Kidney (tissue), 14 donors: ENCODE measurements around the gene NGFR. TPM values are rescaled to one million over a fixed set of nuclear protein-coding genes. Genes with fewer than 3 reads are reported as not detected.
A peak's percentile ranks its signal among the peaks of the same experiment; 100 is the strongest.

Source experiments
- DNase-seq, 5 donors: peaks; one replicate each; pipeline ENCODE4 v3.0.0-alpha.2; 2013 to 2020
- FAIRE-seq: peaks from 2 replicates; lab custom pipeline; 2012; peaks lifted over from hg19 to GRCh38; lab: Jason Lieb, UNC
- H3K27ac ChIP-seq, 2 donors: one replicate each; pipeline ENCODE4 v1.7.0; 2013; ENCODE audit warnings: low read depth in 2 of 2, low read length in 2 of 2, inconsistent platforms in 1 of 2
- H3K27me3 ChIP-seq: one replicate; pipeline ENCODE4 v1.7.1; 2013; ENCODE audit warnings: low read length, inconsistent platforms; ENCODE audit not compliant: control insufficient read depth, insufficient read depth
- H3K36me3 ChIP-seq, 3 donors: one replicate each; pipeline versions ENCODE4 v1.7.0 to v1.7.1; 2013; ENCODE audit warnings: low read length in 3 of 3, control low read depth in 1 of 3, inconsistent platforms in 1 of 3; ENCODE audit not compliant: insufficient read depth in 3 of 3, control insufficient read depth in 2 of 3
- H3K4me1 ChIP-seq, 3 donors: one replicate each; pipeline versions ENCODE4 v1.7.0 to v1.7.1; 2013; ENCODE audit warnings: low read length in 3 of 3, inconsistent platforms in 1 of 3, low read depth in 1 of 3; ENCODE audit not compliant: control insufficient read depth in 2 of 3, insufficient read depth in 2 of 3
- H3K4me3 ChIP-seq, 3 donors: one replicate each; pipeline versions ENCODE4 v1.7.0 to v1.8.1; 2013; ENCODE audit warnings: low read length in 3 of 3, control low read depth in 1 of 3, inconsistent platforms in 1 of 3
- H3K9ac ChIP-seq, 3 donors: one replicate each; pipeline versions ENCODE4 v1.7.0 to v1.7.1; 2013; ENCODE audit warnings: low read length in 3 of 3, control low read depth in 1 of 3, inconsistent platforms in 1 of 3
- H3K9me3 ChIP-seq, 3 donors: one replicate each; pipeline versions ENCODE4 v1.7.0 to v1.7.1; 2013; ENCODE audit warnings: low read length in 3 of 3, control low read depth in 1 of 3, inconsistent platforms in 1 of 3; ENCODE audit not compliant: control insufficient read depth in 2 of 3, insufficient read depth in 1 of 3
- intact Hi-C: fragments of 100-400 bp; cut with DNase I; formaldehyde crosslinking; loops from one replicate; pipeline ENCODE4 v1.11.1; 2022
- polyA plus RNA-seq: library from polyadenylated mRNA; stranded (reverse); fragments of 350-450 nt; fragmentation: Illumina TruSeq; extraction: RNeasy Lipid Tissue Mini Kit (QIAGEN cat#74804); gene quantifications from one replicate; pipeline ENCODE4 v1.2.3, GENCODE V29; 2014; ENCODE audit warnings: low read depth, low replicate concordance; ENCODE audit not compliant: insufficient read depth
- total RNA-seq: library from RNA; stranded (reverse); fragmentation: NEBNext Ultra II Directional; extraction: Animal tissue kit (Norgen Biotek cat#: 25700); gene quantifications from one replicate; pipeline ENCODE4 v1.2.1, GENCODE V29; 2021
- TF ChIP-seq, protein P1 (sequence below): IDR thresholded peaks from 3 replicates; pipeline ENCODE4 v1.5.1; 2012; ENCODE audit warnings: mild to moderate bottlenecking, moderate library complexity, borderline replicate concordance; ENCODE audit not compliant: insufficient read depth; ENCODE audit errors: extremely low read depth
- donor health status: control.
- donor health status: control.
- donor health status: control.
- donor health status: control.
- donor health status: control.
- donor health status: DM: yes; HTN: yes; CAD: no.
- donor health status: Normal renal cell carcinoma (clear cell type).

Gene NGFR
- total and polyA plus RNA-seq, 2 donors from 2014 or later: 9.4 to 13.2 TPM

DNA sequence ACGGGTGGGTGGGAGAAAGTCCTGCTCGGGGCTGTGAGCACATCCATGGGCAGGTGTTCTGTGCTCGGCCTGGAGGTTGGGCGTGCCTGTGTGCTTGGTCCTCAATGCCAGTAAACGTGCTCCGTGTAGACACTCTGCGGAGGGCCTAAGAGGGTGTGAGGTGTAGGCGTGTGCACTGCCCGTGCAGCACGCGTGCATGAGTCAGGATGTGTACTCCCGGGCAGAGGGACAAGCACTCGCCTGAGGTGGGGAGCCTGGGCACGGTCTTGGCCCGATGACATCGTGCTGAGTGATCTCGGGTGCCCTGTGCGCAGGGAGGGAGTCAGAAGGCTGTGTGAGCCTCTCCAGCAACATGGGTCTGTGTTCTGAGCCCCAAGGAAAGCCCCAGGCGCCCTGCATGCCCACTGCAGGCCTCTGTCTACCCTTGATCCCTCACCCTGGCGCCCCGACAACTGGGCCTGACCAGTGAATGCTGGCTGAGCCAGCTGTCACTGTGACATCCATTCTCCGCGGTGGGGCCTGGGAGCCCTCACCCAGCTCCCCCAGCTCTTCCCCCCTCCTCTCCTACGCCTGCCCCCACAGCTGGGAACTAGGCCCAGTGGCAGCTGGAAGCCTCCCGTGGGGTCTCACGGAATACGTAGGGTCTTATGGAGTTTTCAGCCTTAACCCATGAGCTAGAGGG lies 57.1 kb downstream of the NGFR start:
- FAIRE-seq (no peak), DNase-seq (peak in 3 of 5 donors; percentile 38 to 64 (median 40))
- intact Hi-C loops: loop anchor here (10.0 kb wide), 2 partner anchors 57 to 117 kb away; partner anchors contain the start of gene NGFR
- Histone ChIP-seq H3K4me1 (peaks cover 0 to 6% (median 0%) of the 10 kb centered on the region in 3 donors), H3K9ac (no peak overlapping the region), H3K9me3 (no peaks in the 10 kb centered on the region), H3K27me3 (no peaks in the 10 kb centered on the region), H3K36me3 (no peaks in the 10 kb centered on the region), H3K27ac (no peak overlapping the region), H3K4me3 (no peak overlapping the region)
- TF ChIP-seq, protein P1, sequence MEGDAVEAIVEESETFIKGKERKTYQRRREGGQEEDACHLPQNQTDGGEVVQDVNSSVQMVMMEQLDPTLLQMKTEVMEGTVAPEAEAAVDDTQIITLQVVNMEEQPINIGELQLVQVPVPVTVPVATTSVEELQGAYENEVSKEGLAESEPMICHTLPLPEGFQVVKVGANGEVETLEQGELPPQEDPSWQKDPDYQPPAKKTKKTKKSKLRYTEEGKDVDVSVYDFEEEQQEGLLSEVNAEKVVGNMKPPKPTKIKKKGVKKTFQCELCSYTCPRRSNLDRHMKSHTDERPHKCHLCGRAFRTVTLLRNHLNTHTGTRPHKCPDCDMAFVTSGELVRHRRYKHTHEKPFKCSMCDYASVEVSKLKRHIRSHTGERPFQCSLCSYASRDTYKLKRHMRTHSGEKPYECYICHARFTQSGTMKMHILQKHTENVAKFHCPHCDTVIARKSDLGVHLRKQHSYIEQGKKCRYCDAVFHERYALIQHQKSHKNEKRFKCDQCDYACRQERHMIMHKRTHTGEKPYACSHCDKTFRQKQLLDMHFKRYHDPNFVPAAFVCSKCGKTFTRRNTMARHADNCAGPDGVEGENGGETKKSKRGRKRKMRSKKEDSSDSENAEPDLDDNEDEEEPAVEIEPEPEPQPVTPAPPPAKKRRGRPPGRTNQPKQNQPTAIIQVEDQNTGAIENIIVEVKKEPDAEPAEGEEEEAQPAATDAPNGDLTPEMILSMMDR: no peak

DNA sequence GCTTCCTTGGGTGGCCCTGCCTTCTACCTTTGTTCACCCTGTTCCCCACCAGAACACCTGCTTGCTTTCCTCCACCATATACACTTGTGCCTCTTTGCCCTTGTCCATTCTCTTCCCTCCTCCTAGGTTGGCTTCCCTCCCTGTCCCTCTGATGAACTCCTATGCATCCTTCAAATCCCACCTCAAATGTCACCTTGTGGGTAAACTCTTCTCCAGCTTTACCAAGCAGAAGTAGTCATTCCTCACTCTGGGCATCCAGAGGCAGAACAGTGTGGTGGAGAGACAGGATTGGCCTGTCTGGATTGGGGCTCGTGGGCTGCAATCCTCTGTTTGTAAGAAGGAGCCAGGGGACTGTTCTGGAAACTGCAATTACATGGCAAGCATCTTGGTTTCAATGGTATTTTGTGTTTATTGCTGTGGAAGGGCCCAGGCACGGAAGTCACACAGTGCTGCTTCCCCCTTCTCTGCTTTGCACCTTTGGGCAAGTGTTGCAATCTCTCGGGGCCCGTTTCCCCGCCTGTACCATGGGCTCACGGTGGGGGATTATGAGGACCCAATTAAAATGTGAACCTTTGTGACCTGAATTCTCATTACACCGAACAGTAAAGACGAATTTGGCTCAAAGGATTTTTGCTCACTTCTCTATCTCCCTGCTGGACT lies 58.7 kb downstream of the NGFR start:
- Histone ChIP-seq H3K4me3 (no peak overlapping the region), H3K9ac (no peak overlapping the region), H3K4me1 (peaks cover 0 to 4% (median 0%) of the 10 kb centered on the region in 3 donors), H3K36me3 (no peaks in the 10 kb centered on the region), H3K27me3 (no peaks in the 10 kb centered on the region), H3K9me3 (no peaks in the 10 kb centered on the region), H3K27ac (no peak overlapping the region)
- FAIRE-seq: no peak
- TF ChIP-seq, protein P1: no peak
- intact Hi-C loops: loop anchor here (10.0 kb wide), 2 partner anchors 59 to 119 kb away; partner anchors contain the start of gene NGFR
- no peak for DNase-seq

DNA sequence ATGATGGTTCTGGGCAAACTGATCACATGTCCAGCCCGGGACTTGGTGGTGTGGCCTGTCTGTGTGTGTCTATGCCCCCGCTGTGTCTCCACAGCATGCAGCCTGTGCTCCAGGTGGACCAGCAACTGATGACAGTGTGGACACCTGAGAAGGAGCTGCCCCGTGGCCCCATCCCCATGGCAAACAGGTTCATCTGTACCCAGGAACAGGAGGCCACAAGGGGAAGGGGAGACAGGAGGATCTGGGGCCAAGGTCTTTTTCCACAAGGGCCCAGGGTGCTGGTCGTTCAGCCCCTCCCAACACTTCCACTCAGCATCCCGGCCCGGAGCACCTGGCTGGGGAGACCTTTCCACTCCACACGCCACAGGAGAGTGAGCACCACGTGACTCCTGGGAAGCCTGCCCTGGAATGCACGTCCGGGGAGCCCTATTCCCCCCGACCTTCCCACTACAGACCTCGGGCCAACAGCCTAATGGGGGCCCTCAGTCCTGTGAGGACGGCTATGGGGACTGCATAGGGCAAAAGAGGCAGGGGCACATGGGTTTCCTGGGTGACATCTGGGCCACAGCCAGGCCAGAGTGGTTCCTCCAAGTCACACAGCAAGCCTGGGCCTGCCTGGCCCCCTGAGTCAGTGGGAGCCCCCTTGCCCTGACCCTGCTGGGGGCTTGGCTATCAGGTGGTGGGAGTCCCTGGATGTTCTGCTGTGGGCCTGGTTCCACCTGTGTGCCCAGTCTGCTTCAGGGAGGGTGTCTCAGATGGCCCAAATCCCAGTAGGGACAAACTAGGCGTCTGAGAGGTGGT lies 59.8 kb downstream of the NGFR start:
- Histone ChIP-seq H3K9ac (no peak overlapping the region), H3K27me3 (no peaks in the 10 kb centered on the region), H3K36me3 (no peaks in the 10 kb centered on the region), H3K4me3 (no peak overlapping the region), H3K27ac (no peak overlapping the region), H3K9me3 (no peaks in the 10 kb centered on the region), H3K4me1 (peaks cover 0 to 4% (median 0%) of the 10 kb centered on the region in 3 donors)
- TF ChIP-seq, protein P1: no peak
- DNase-seq (peak in 2 of 5 donors; percentile 44 to 75), FAIRE-seq (no peak)
- intact Hi-C loops: loop anchor here (10.0 kb wide), 2 partner anchors 60 to 120 kb away; partner anchors contain the start of gene NGFR
